HepG2 (cell line): ENCODE measurements around the gene CACTIN. TPM values are rescaled to one million over a fixed set of nuclear protein-coding genes. Genes with fewer than 3 reads are reported as not detected.

Experiments used
- ATAC-seq: fragments of 200-7000 bp; cut with Tn5 transposase; 3 replicates; pipeline ENCODE4 v1.9.1; 2020; ENCODE audit warnings: mild to moderate bottlenecking, moderate library complexity
- BruUV-seq: library from RNA; stranded (reverse); fragments of 400-500 nt; replicated peaks from 2 replicates; lab custom pipeline; 2021; lab: Mats Ljungman, UMichigan
- CTCF ChIA-PET: fragments of 300-600 bp; formaldehyde crosslinking; extraction: SDS; loops from one replicate; lab custom pipeline; 2021; ENCODE audit warnings: low total read pairs, inconsistent platforms, low intra/inter-chr PET ratio; lab: Yijun Ruan, JAX
- POLR2A ChIA-PET: fragments of 350-600 bp; sonication (Branson Sonifier 250); formaldehyde crosslinking; loops from one replicate; lab custom pipeline; 2020; ENCODE audit warnings: antibody characterized with exemption, inconsistent platforms; lab: Yijun Ruan, JAX
- DNase-seq: peaks from one replicate; pipeline ENCODE4 v3.0.0-alpha.2; 2015; ENCODE audit warnings: low spot score
- FAIRE-seq: peaks from 3 replicates; lab custom pipeline; 2011; peaks lifted over from hg19 to GRCh38; lab: Jason Lieb, UNC
- H2AFZ ChIP-seq: one replicate; pipeline ENCODE4 v1.6.1; 2011; ENCODE audit warnings: low read length, inconsistent platforms
- H3K27ac ChIP-seq: fragments of 300-600 bp; 3 replicates; pipeline ENCODE4 v1.8.0; 2011; ENCODE audit warnings: mixed run types, mild to moderate bottlenecking, mixed read lengths, low read length, inconsistent platforms; ENCODE audit not compliant: insufficient read depth; ENCODE audit errors: extremely low read length
- H3K27me3 ChIP-seq, 2 experiments: fragments of 200-600 bp in 1 of 2; 2 replicates in 1 of 2; 3 replicates in 1 of 2; pipeline versions ENCODE4 v1.6.0 to v1.8.0; 2011; ENCODE audit warnings: low read length in 2 of 2, mild to moderate bottlenecking in 2 of 2, moderate library complexity in 2 of 2, inconsistent platforms in 1 of 2; ENCODE audit not compliant: insufficient read depth in 2 of 2, control insufficient read depth in 1 of 2
- H3K36me3 ChIP-seq, 2 experiments: fragments of 200-600 bp in 1 of 2; replicated peaks in 1 of 2; 2 replicates in 1 of 2; 3 replicates in 1 of 2; pipeline versions ENCODE4 v1.5.1 to v1.8.0; 2011; ENCODE audit warnings: low read length in 2 of 2, inconsistent platforms in 1 of 2; ENCODE audit not compliant: insufficient read depth in 2 of 2, control insufficient read depth in 1 of 2
- H3K4me1 ChIP-seq: 2 replicates; pipeline ENCODE4 v1.5.1; 2012; ENCODE audit warnings: low read length, inconsistent platforms; ENCODE audit not compliant: insufficient read depth
- H3K4me2 ChIP-seq: 2 replicates; pipeline ENCODE4 v1.6.0; 2011; ENCODE audit warnings: low read depth, low read length, inconsistent platforms
- H3K4me3 ChIP-seq, 3 experiments: fragments of 200-600 bp in 1 of 3; sonication (generic), shearing (Covaris generic) in 1 of 3; replicated peaks in 1 of 3; 2 replicates each; pipeline ENCODE4 v1.5.1; 2011 to 2016; ENCODE audit warnings: low read length in 3 of 3, inconsistent platforms in 2 of 3, low read depth in 2 of 3, mild to moderate bottlenecking in 2 of 3, control low read depth in 1 of 3, mixed read lengths in 1 of 3; ENCODE audit not compliant: insufficient read depth in 1 of 3
- H3K79me2 ChIP-seq: one replicate; pipeline ENCODE4 v1.6.1; 2011; ENCODE audit warnings: low read length, inconsistent platforms; ENCODE audit not compliant: insufficient read depth
- H3K9ac ChIP-seq: 2 replicates; pipeline ENCODE4 v1.6.0; 2011; ENCODE audit warnings: mild to moderate bottlenecking, low read depth, low read length, inconsistent platforms; ENCODE audit not compliant: insufficient read depth
- H3K9me3 ChIP-seq: 2 replicates; pipeline ENCODE4 v1.5.1; 2012; ENCODE audit warnings: mild to moderate bottlenecking, low read length
- H4K20me1 ChIP-seq: 2 replicates; pipeline ENCODE4 v1.6.0; 2011; ENCODE audit warnings: inconsistent platforms, mild to moderate bottlenecking, low read length, moderate library complexity; ENCODE audit not compliant: insufficient read depth
- CEBPB ChIP-seq: IDR thresholded peaks from 2 replicates; pipeline ENCODE4 v1.6.1; 2011; ENCODE audit warnings: low read depth, low read length, improper control_type of control experiment, borderline replicate concordance
- HDAC2 ChIP-seq: sonication (generic); formaldehyde crosslinking; IDR thresholded peaks from 2 replicates; pipeline ENCODE4 v1.4.0; 2020; ENCODE audit warnings: missing genetic modification reagents
- MIXL1 ChIP-seq: IDR thresholded peaks from 2 replicates; pipeline ENCODE4 v1.6.1; 2016
- SP1 ChIP-seq, 2 experiments: fragments of 450-650 bp in 1 of 2; sonication (generic) in 1 of 2; formaldehyde crosslinking in 1 of 2; IDR thresholded peaks; 2 replicates each; pipeline versions ENCODE4 v1.4.0 to v1.6.1; 2016 to 2020; ENCODE audit warnings: missing genetic modification reagents in 1 of 2
- SRSF4 ChIP-seq: fragments of 200-400 bp; formaldehyde crosslinking; IDR thresholded peaks from one replicate; pipeline ENCODE4 v1.6.1; 2018; ENCODE audit warnings: mild to moderate bottlenecking, low read depth, low read length, moderate library complexity; ENCODE audit not compliant: poor library complexity, severe bottlenecking
- TEAD3 ChIP-seq: optimal IDR thresholded peaks from 2 replicates; pipeline ENCODE3; 2016; ENCODE audit warnings: borderline replicate concordance
- ZNF276 ChIP-seq: sonication (generic); formaldehyde crosslinking; IDR thresholded peaks from 2 replicates; pipeline ENCODE4 v1.4.0; 2020; ENCODE audit warnings: mild to moderate bottlenecking, low read depth, missing genetic modification reagents
- ZNF780A ChIP-seq: sonication (generic); formaldehyde crosslinking; IDR thresholded peaks from 2 replicates; pipeline ENCODE4 v1.8.0; 2022; ENCODE audit warnings: mild to moderate bottlenecking, missing genetic modification reagents, moderate library complexity
- WGBS: methylation state at CpG from one replicate; pipeline ENCODE4 v1.1.6; 2017; ENCODE audit warnings: low lambda C conversion rate; 5-methylcytosine and 5-hydroxymethylcytosine counted together
- in situ Hi-C: cut with HindIII; loops from 2 replicates; pipeline ENCODE4 v1.10.0; 2017; ENCODE audit warnings: low pct_unique_long_range_greater_than_20kb; ENCODE audit not compliant: extremely low pct_ligation_motif_present
- intact Hi-C: fragments of 100-400 bp; cut with micrococcal nuclease; formaldehyde crosslinking; loops from one replicate; pipeline ENCODE4 v1.10.0; 2022; ENCODE audit not compliant: unreplicated experiment
- polyA plus RNA-seq, 8 experiments: library from polyadenylated mRNA; depleted of rRNA in 3 of 8; stranded (reverse) in 7 of 8; unstranded in 1 of 8; fragments of >200 nt; fragmentation: Illumina TruSeq in 4 of 8; extraction: Trizol in 4 of 8; gene quantifications; 2 replicates each; pipeline versions ENCODE4 v1.2.1 to v1.2.3, GENCODE V29; 2011 to 2016; ENCODE audit warnings: low read depth in 4 of 8, missing spikeins in 1 of 8, mixed read lengths in 1 of 8; ENCODE audit not compliant: insufficient read depth in 1 of 8
- total RNA-seq, 5 experiments: library from RNA; depleted of rRNA; stranded (reverse); fragments of >200 nt; fragmentation: Illumina TruSeq; extraction: Trizol; gene quantifications; 2 replicates each; pipeline ENCODE4 v1.2.3, GENCODE V29; 2016; ENCODE audit warnings: low read depth in 1 of 5
- TF ChIP-seq, protein P1 (sequence below): sonication (generic); formaldehyde crosslinking; IDR thresholded peaks from 2 replicates; pipeline ENCODE4 v1.4.0; 2020; ENCODE audit warnings: missing genetic modification reagents
- TF ChIP-seq, protein P2 (sequence below): sonication (generic); formaldehyde crosslinking; IDR thresholded peaks from 2 replicates; pipeline ENCODE4 v1.4.0; 2020; ENCODE audit warnings: low read depth, missing genetic modification reagents

Gene CACTIN
- total and polyA plus RNA-seq, 2 of the 13 experiments (the other 11 are each of a cell fraction or from before 2014, with no cell fraction given): 10.0 to 16.6 TPM

GRCh38 chr19:3572132-3572854 is 54.3 kb downstream of the CACTIN start (continued):
- TF ChIP-seq ZNF276 (CRISPR knock-in tag) (0 out of 2 replicates have a peak, but pooled peaks have one; percentile 46), MIXL1 (CRISPR knock-in tag) (no peak), ZNF780A (no peak), SRSF4 (no peak), SP1 (IDR thresholded peaks at IDR 0.05) (no peak), SP1 (CRISPR knock-in tag; IDR thresholded peaks at IDR 0.05) (peak; percentile 81)

- Histone ChIP-seq H2AFZ (no peak overlapping the region), H3K9ac (no peak overlapping the region), H3K27ac (no peak overlapping the region), H3K4me2 (peak overlapping the region; percentile 68), H3K9me3 (no peaks in the 10 kb centered on the region), H3K36me3 (no peaks in the 10 kb centered on the region), H4K20me1 (peaks cover 4% of the 10 kb centered on the region), H3K79me2 (peaks cover 2% of the 10 kb centered on the region), H3K4me3 (peak overlapping the region in 1 of 3 experiments; percentile 37; a peak in 2 of 6 replicates), H3K27me3 (no peaks in the 10 kb centered on the region), H3K4me1 (peaks cover 42% of the 10 kb centered on the region)
- 2% methylated on average over 7 of the region's 7 CpGs for whole genome bisulfite sequencing
- intact Hi-C loops: loop anchor here (5.0 kb wide), 1 partner anchor 63 kb away; the partner anchor contains the start of gene FZR1
- BruUV-seq: no TSS peak
- no peak for ATAC-seq
- in situ Hi-C loops: no loop called here
- ChIA-PET CTCF (no interaction called here), POLR2A (interaction anchor here (0.8 kb wide), 1 partner anchor 13 kb away, joined by 3 read pairs; no protein-coding TSS in a partner anchor)
- peak; percentile 12 for FAIRE-seq
- peak; percentile 67 for DNase-seq
- TF ChIP-seq, protein P1, sequence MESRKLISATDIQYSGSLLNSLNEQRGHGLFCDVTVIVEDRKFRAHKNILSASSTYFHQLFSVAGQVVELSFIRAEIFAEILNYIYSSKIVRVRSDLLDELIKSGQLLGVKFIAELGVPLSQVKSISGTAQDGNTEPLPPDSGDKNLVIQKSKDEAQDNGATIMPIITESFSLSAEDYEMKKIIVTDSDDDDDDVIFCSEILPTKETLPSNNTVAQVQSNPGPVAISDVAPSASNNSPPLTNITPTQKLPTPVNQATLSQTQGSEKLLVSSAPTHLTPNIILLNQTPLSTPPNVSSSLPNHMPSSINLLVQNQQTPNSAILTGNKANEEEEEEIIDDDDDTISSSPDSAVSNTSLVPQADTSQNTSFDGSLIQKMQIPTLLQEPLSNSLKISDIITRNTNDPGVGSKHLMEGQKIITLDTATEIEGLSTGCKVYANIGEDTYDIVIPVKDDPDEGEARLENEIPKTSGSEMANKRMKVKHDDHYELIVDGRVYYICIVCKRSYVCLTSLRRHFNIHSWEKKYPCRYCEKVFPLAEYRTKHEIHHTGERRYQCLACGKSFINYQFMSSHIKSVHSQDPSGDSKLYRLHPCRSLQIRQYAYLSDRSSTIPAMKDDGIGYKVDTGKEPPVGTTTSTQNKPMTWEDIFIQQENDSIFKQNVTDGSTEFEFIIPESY (CRISPR knock-in tag): no peak
- TF ChIP-seq TEAD3 (CRISPR knock-in tag): peak; percentile 66
- TF ChIP-seq, protein P2, sequence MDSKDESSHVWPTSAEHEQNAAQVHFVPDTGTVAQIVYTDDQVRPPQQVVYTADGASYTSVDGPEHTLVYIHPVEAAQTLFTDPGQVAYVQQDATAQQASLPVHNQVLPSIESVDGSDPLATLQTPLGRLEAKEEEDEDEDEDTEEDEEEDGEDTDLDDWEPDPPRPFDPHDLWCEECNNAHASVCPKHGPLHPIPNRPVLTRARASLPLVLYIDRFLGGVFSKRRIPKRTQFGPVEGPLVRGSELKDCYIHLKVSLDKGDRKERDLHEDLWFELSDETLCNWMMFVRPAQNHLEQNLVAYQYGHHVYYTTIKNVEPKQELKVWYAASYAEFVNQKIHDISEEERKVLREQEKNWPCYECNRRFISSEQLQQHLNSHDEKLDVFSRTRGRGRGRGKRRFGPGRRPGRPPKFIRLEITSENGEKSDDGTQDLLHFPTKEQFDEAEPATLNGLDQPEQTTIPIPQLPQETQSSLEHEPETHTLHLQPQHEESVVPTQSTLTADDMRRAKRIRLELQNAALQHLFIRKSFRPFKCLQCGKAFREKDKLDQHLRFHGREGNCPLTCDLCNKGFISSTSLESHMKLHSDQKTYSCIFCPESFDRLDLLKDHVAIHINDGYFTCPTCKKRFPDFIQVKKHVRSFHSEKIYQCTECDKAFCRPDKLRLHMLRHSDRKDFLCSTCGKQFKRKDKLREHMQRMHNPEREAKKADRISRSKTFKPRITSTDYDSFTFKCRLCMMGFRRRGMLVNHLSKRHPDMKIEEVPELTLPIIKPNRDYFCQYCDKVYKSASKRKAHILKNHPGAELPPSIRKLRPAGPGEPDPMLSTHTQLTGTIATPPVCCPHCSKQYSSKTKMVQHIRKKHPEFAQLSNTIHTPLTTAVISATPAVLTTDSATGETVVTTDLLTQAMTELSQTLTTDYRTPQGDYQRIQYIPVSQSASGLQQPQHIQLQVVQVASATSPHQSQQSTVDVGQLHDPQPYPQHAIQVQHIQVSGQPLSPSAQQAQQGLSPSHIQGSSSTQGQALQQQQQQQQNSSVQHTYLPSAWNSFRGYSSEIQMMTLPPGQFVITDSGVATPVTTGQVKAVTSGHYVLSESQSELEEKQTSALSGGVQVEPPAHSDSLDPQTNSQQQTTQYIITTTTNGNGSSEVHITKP (CRISPR knock-in tag): peak; percentile 72
- TF ChIP-seq HDAC2: peak; percentile 20; the same call in 1 of the 2 replicates
- TF ChIP-seq CEBPB: peak; percentile 74
Observed at GRCh38 chr19:3570606-3571011, 56.0 kb downstream of the CACTIN start.
